ENCODE data around the gene GHRL. TPM values are rescaled to one million over a fixed set of nuclear protein-coding genes. Genes with fewer than 3 reads are reported as not detected.
"Not testable (repeated sequence)": the region's sequence is repeated elsewhere in the genome, so short reads cannot be mapped to it uniquely, and the experiment has no call there.

The GHRL gene
- total RNA-seq, 5 donors from 2014 or later (not counting 1 experiment from before 2014, with no cell fraction given), result 0.29 to 1.7 (median 0.61) TPM; not detected in 1

- Histone ChIP-seq H3K4me1 (ENCODE audit: control insufficient read depth in 1 of 2, extremely low read depth in 1 of 2, insufficient read depth in 2 of 2, low read length in 2 of 2) (peaks cover 25 to 50% of the 10 kb centered on the region in 2 experiments), H3K36me3 (ENCODE audit: control insufficient read depth in 2 of 2, extremely low read depth in 1 of 2, insufficient read depth in 1 of 2, low read length in 1 of 2) (peaks cover 4 to 74% of the 10 kb centered on the region in 2 donors)
- ChIA-PET CTCF (interaction anchor here (0.6 to 1.9 kb wide), 2 partner anchors 9 to 82 kb away, joined by 5 to 9 read pairs; no protein-coding TSS in a partner anchor), POLR2A (interaction anchor here in 1 of 2 donors (0.6 kb wide), 1 partner anchor 1866 kb away, joined by 3 read pairs; no protein-coding TSS in a partner anchor)
- not testable (repeated sequence) for H3K9me3 ChIP-seq; H3K27me3 Mint-ChIP-seq; DNase-seq; H3K27ac Mint-ChIP-seq; ATAC-seq (replicated peaks in 1 of 4); H3K27ac ChIP-seq (ENCODE audit: low read length); H3K4me3 ChIP-seq (ENCODE audit: control insufficient read depth in 1 of 2, extremely low read depth in 1 of 2, low read length in 1 of 2); H3K9me3 Mint-ChIP-seq; H3K27me3 ChIP-seq (replicated peaks in 1 of 2; ENCODE audit: control insufficient read depth in 2 of 2, extremely low read depth in 1 of 2, insufficient read depth in 2 of 2, low read length in 1 of 2)
- WGBS (ENCODE audit: insufficient coverage), result 93% methylated on average over 3 of the region's 11 CpGs
- peaks cover 58 to 71% (median 65%) of the 10 kb centered on the region in 3 donors for H3K4me1 Mint-ChIP-seq
- peak overlapping the region in 1 of 3 donors; percentile 69 for H3K4me3 Mint-ChIP-seq
- H3K36me3 Mint-ChIP-seq, result peaks cover 53% of the 10 kb centered on the region
Measured at GRCh38 chr3:10272476-10272875, 20.3 kb downstream of the GHRL start.

GRCh38 chr3:10269443-10269842 lies 23.3 kb downstream of the GHRL start:
- no peak overlapping the region for H3K4me3 ChIP-seq (ENCODE audit: control insufficient read depth in 1 of 2, extremely low read depth in 1 of 2, low read length in 1 of 2)
- ATAC-seq (replicated peaks in 1 of 4) (no peak), DNase-seq (no peak)
- no peak overlapping the region for H3K27ac Mint-ChIP-seq
- H3K9me3 ChIP-seq, result no peaks in the 10 kb centered on the region
- H3K27ac ChIP-seq (ENCODE audit: low read length), result no peak overlapping the region
- peaks cover 33 to 61% of the 10 kb centered on the region in 2 experiments for H3K4me1 ChIP-seq (ENCODE audit: control insufficient read depth in 1 of 2, extremely low read depth in 1 of 2, insufficient read depth in 2 of 2, low read length in 2 of 2)
- no peaks in the 10 kb centered on the region for H3K27me3 Mint-ChIP-seq
- 100% methylated on average over 1 of the region's 5 CpGs for WGBS (ENCODE audit: insufficient coverage)
- H3K36me3 ChIP-seq (ENCODE audit: control insufficient read depth in 2 of 2, extremely low read depth in 1 of 2, insufficient read depth in 1 of 2, low read length in 1 of 2), result peaks cover 0 to 74% of the 10 kb centered on the region in 2 donors
- peaks cover 73 to 80% (median 76%) of the 10 kb centered on the region in 3 donors for H3K4me1 Mint-ChIP-seq
- no peak overlapping the region for H3K4me3 Mint-ChIP-seq
- CTCF ChIA-PET, result no interaction called here
- H3K9me3 Mint-ChIP-seq, result no peaks in the 10 kb centered on the region
- peaks cover 54% of the 10 kb centered on the region for H3K36me3 Mint-ChIP-seq
- POLR2A ChIA-PET, result interaction anchor here in 1 of 2 donors (0.6 kb wide), 1 partner anchor 1483 kb away, joined by 3 read pairs; no protein-coding TSS in a partner anchor
- H3K27me3 ChIP-seq (replicated peaks in 1 of 2; ENCODE audit: control insufficient read depth in 2 of 2, extremely low read depth in 1 of 2, insufficient read depth in 2 of 2, low read length in 1 of 2), result no peaks in the 10 kb centered on the region

- H3K9me3 ChIP-seq, result no peaks in the 10 kb centered on the region
- Mint-ChIP-seq H3K27ac (peak overlapping the region; percentile 25 to 55), H3K36me3 (peaks cover 53% of the 10 kb centered on the region), H3K4me3 (no peak overlapping the region), H3K27me3 (no peaks in the 10 kb centered on the region), H3K4me1 (peaks cover 73 to 80% (median 76%) of the 10 kb centered on the region in 3 donors), H3K9me3 (no peaks in the 10 kb centered on the region)
- no peaks in the 10 kb centered on the region for H3K27me3 ChIP-seq (replicated peaks in 1 of 2; ENCODE audit: control insufficient read depth in 2 of 2, extremely low read depth in 1 of 2, insufficient read depth in 2 of 2, low read length in 1 of 2)
- CTCF ChIA-PET, result interaction anchor here in 1 of 2 donors (0.6 kb wide), 1 partner anchor 125 kb away, joined by 3 read pairs; no protein-coding TSS in a partner anchor
- ATAC-seq (replicated peaks in 1 of 4) (no peak), DNase-seq (no peak)
- no peak overlapping the region for H3K27ac ChIP-seq (ENCODE audit: low read length)
- H3K4me1 ChIP-seq (ENCODE audit: control insufficient read depth in 1 of 2, extremely low read depth in 1 of 2, insufficient read depth in 2 of 2, low read length in 2 of 2), result peaks cover 34 to 62% of the 10 kb centered on the region in 2 experiments
- POLR2A ChIA-PET, result interaction anchor here in 1 of 2 donors (0.6 kb wide), 1 partner anchor 1483 kb away, joined by 3 read pairs; no protein-coding TSS in a partner anchor
- H3K4me3 ChIP-seq (ENCODE audit: control insufficient read depth in 1 of 2, extremely low read depth in 1 of 2, low read length in 1 of 2), result no peak overlapping the region
- 100% methylated on average over 4 of the region's 5 CpGs for WGBS (ENCODE audit: insufficient coverage)
- peaks cover 0 to 69% of the 10 kb centered on the region in 2 donors for H3K36me3 ChIP-seq (ENCODE audit: control insufficient read depth in 2 of 2, extremely low read depth in 1 of 2, insufficient read depth in 1 of 2, low read length in 1 of 2)
Measured at GRCh38 chr3:10268930-10269329, 23.8 kb downstream of the GHRL start.

GRCh38 chr3:10268116-10268515 lies 24.6 kb downstream of the GHRL start:
- H3K27me3 Mint-ChIP-seq, result no peaks in the 10 kb centered on the region
- H3K36me3 Mint-ChIP-seq, result peaks cover 54% of the 10 kb centered on the region
- no peaks in the 10 kb centered on the region for H3K9me3 ChIP-seq
- CTCF ChIA-PET, result no interaction called here
- H3K4me3 ChIP-seq (ENCODE audit: control insufficient read depth in 1 of 2, extremely low read depth in 1 of 2, low read length in 1 of 2), result no peak overlapping the region
- no peak overlapping the region for H3K27ac Mint-ChIP-seq
- no peaks in the 10 kb centered on the region for H3K9me3 Mint-ChIP-seq
- DNase-seq (no peak), ATAC-seq (replicated peaks in 1 of 4) (no peak)
- no peak overlapping the region for H3K27ac ChIP-seq (ENCODE audit: low read length)
- H3K4me1 ChIP-seq (ENCODE audit: control insufficient read depth in 1 of 2, extremely low read depth in 1 of 2, insufficient read depth in 2 of 2, low read length in 2 of 2), result peaks cover 32 to 59% of the 10 kb centered on the region in 2 experiments
- H3K4me3 Mint-ChIP-seq, result no peak overlapping the region
- POLR2A ChIA-PET, result interaction anchor here in 1 of 2 donors (0.6 kb wide), 1 partner anchor 82 kb away, joined by 4 read pairs; no protein-coding TSS in a partner anchor
- H3K4me1 Mint-ChIP-seq, result peaks cover 73 to 80% (median 78%) of the 10 kb centered on the region in 3 donors
- H3K36me3 ChIP-seq (ENCODE audit: control insufficient read depth in 2 of 2, extremely low read depth in 1 of 2, insufficient read depth in 1 of 2, low read length in 1 of 2), result peaks cover 0 to 62% of the 10 kb centered on the region in 2 donors
- no peaks in the 10 kb centered on the region for H3K27me3 ChIP-seq (replicated peaks in 1 of 2; ENCODE audit: control insufficient read depth in 2 of 2, extremely low read depth in 1 of 2, insufficient read depth in 2 of 2, low read length in 1 of 2)

GRCh38 chr3:10266936-10267335 lies 25.8 kb downstream of the GHRL start:
- H3K36me3 ChIP-seq (ENCODE audit: control insufficient read depth in 2 of 2, extremely low read depth in 1 of 2, insufficient read depth in 1 of 2, low read length in 1 of 2), result peaks cover 0 to 61% of the 10 kb centered on the region in 2 donors
- H3K9me3 ChIP-seq; H3K4me3 ChIP-seq (ENCODE audit: control insufficient read depth in 1 of 2, extremely low read depth in 1 of 2, low read length in 1 of 2); H3K27ac ChIP-seq (ENCODE audit: low read length); H3K27me3 Mint-ChIP-seq; CTCF ChIA-PET; ATAC-seq (replicated peaks in 1 of 4); H3K27me3 ChIP-seq (replicated peaks in 1 of 2; ENCODE audit: control insufficient read depth in 2 of 2, extremely low read depth in 1 of 2, insufficient read depth in 2 of 2, low read length in 1 of 2); DNase-seq; POLR2A ChIA-PET; H3K9me3 Mint-ChIP-seq: not testable (repeated sequence)
- peaks cover 28 to 58% of the 10 kb centered on the region in 2 experiments for H3K4me1 ChIP-seq (ENCODE audit: control insufficient read depth in 1 of 2, extremely low read depth in 1 of 2, insufficient read depth in 2 of 2, low read length in 2 of 2)
- peak overlapping the region in 1 of 2 donors; percentile 15 for H3K27ac Mint-ChIP-seq
- 83% methylated on average over 1 of the region's 7 CpGs for WGBS (ENCODE audit: insufficient coverage)
- peak overlapping the region in 1 of 3 donors; percentile 31 for H3K4me3 Mint-ChIP-seq
- peaks cover 75 to 82% (median 80%) of the 10 kb centered on the region in 3 donors for H3K4me1 Mint-ChIP-seq
- peaks cover 56% of the 10 kb centered on the region for H3K36me3 Mint-ChIP-seq

- DNase-seq (no peak), ATAC-seq (replicated peaks in 1 of 4) (no peak)
- peaks cover 81 to 85% (median 84%) of the 10 kb centered on the region in 3 donors for H3K4me1 Mint-ChIP-seq
- WGBS (ENCODE audit: insufficient coverage), result no CpG with 5 or more reads among the region's 2 CpGs
- peak overlapping the region; percentile 67 to 77 for H3K27ac Mint-ChIP-seq
- Histone ChIP-seq H3K27ac (ENCODE audit: low read length) (no peak overlapping the region), H3K9me3 (no peaks in the 10 kb centered on the region), H3K27me3 (replicated peaks in 1 of 2; ENCODE audit: control insufficient read depth in 2 of 2, extremely low read depth in 1 of 2, insufficient read depth in 2 of 2, low read length in 1 of 2) (no peaks in the 10 kb centered on the region), H3K36me3 (ENCODE audit: control insufficient read depth in 2 of 2, extremely low read depth in 1 of 2, insufficient read depth in 1 of 2, low read length in 1 of 2) (peaks cover 0 to 56% of the 10 kb centered on the region in 2 donors), H3K4me3 (ENCODE audit: control insufficient read depth in 1 of 2, extremely low read depth in 1 of 2, low read length in 1 of 2) (no peak overlapping the region), H3K4me1 (ENCODE audit: control insufficient read depth in 1 of 2, extremely low read depth in 1 of 2, insufficient read depth in 2 of 2, low read length in 2 of 2) (peaks cover 28 to 57% of the 10 kb centered on the region in 2 experiments)
- no peaks in the 10 kb centered on the region for H3K9me3 Mint-ChIP-seq
- H3K4me3 Mint-ChIP-seq, result peak overlapping the region; percentile 17 to 42 (median 29)
- H3K36me3 Mint-ChIP-seq, result peaks cover 57% of the 10 kb centered on the region
- no peaks in the 10 kb centered on the region for H3K27me3 Mint-ChIP-seq
- POLR2A ChIA-PET, result interaction anchor here in 1 of 2 donors (0.6 to 0.7 kb wide), 2 partner anchors 15 to 22 kb away, joined by 5 to 9 read pairs; no protein-coding TSS in a partner anchor
- CTCF ChIA-PET, result interaction anchor here in 1 of 2 donors (0.7 kb wide), 1 partner anchor 66 kb away, joined by 8 read pairs; no protein-coding TSS in a partner anchor
Measured at GRCh38 chr3:10265833-10266232, 26.9 kb downstream of the GHRL start.
